IPS DF 19.7 (cell line): ENCODE results near the gene DR1.
A peak's percentile ranks its signal among the peaks of the same experiment; 100 is the strongest.

Experiments used
- DNase-seq: peaks from one replicate; pipeline ENCODE4 v3.0.0-alpha.2; 2013; ENCODE audit warnings: low read depth, low spot score

Gene DR1

GRCh38 chr1:93345633-93346420 is at the start of gene DR1:
Gene DR1 (plus strand): TSS chr1:93345907. CDS start chr1:93346646, 739 bp downstream.
- DNase-seq, result peak; percentile 85

- no peak for DNase-seq
Observed at GRCh38 chr1:93296555-93297154, 49.1 kb upstream of the DR1 start.

- no peak for DNase-seq
Observed at GRCh38 chr1:93301131-93301530, 44.6 kb upstream of the DR1 start.

GRCh38 chr1:93302078-93302477 is 43.6 kb upstream of the DR1 start:
- no peak for DNase-seq

- DNase-seq, result no peak
Observed at GRCh38 chr1:93304716-93305138, 41.0 kb upstream of the DR1 start.

- no peak for DNase-seq
Observed at GRCh38 chr1:93306920-93307319, 38.8 kb upstream of the DR1 start.

GRCh38 chr1:93313026-93313425 is 32.7 kb upstream of the DR1 start:
- DNase-seq, result no peak

GRCh38 chr1:93317207-93317606 is 28.5 kb upstream of the DR1 start:
- DNase-seq, result no peak

- no peak for DNase-seq
Observed at GRCh38 chr1:93317943-93318342, 27.8 kb upstream of the DR1 start.

GRCh38 chr1:93321720-93322119 is 24.0 kb upstream of the DR1 start:
- no peak for DNase-seq

- DNase-seq, result no peak
Observed at GRCh38 chr1:93322349-93322748, 23.4 kb upstream of the DR1 start.

- no peak for DNase-seq
Observed at GRCh38 chr1:93323185-93323820, 22.4 kb upstream of the DR1 start.

GRCh38 chr1:93324486-93325464 is 20.9 kb upstream of the DR1 start:
- no peak for DNase-seq

GRCh38 chr1:93328809-93329760 is 16.6 kb upstream of the DR1 start:
- no peak for DNase-seq

GRCh38 chr1:93330196-93330595 is 15.5 kb upstream of the DR1 start:
- no peak for DNase-seq

- DNase-seq, result no peak
Observed at GRCh38 chr1:93330617-93331016, 15.1 kb upstream of the DR1 start.

GRCh38 chr1:93331412-93331811 is 14.3 kb upstream of the DR1 start:
- DNase-seq, result no peak

GRCh38 chr1:93332368-93332767 is 13.3 kb upstream of the DR1 start:
- DNase-seq, result no peak

- no peak for DNase-seq
Observed at GRCh38 chr1:93338387-93339146, 7.1 kb upstream of the DR1 start.
